LNCAP (cell line): ENCODE measurements around the gene CKLF.

Experiments used
- TF ChIP-seq, protein P1 (sequence below): fragments of 450-650 bp; IDR thresholded peaks from 2 replicates; pipeline ENCODE4 v1.5.1; 2017; ENCODE audit warnings: mild to moderate bottlenecking

The CKLF gene

DNA sequence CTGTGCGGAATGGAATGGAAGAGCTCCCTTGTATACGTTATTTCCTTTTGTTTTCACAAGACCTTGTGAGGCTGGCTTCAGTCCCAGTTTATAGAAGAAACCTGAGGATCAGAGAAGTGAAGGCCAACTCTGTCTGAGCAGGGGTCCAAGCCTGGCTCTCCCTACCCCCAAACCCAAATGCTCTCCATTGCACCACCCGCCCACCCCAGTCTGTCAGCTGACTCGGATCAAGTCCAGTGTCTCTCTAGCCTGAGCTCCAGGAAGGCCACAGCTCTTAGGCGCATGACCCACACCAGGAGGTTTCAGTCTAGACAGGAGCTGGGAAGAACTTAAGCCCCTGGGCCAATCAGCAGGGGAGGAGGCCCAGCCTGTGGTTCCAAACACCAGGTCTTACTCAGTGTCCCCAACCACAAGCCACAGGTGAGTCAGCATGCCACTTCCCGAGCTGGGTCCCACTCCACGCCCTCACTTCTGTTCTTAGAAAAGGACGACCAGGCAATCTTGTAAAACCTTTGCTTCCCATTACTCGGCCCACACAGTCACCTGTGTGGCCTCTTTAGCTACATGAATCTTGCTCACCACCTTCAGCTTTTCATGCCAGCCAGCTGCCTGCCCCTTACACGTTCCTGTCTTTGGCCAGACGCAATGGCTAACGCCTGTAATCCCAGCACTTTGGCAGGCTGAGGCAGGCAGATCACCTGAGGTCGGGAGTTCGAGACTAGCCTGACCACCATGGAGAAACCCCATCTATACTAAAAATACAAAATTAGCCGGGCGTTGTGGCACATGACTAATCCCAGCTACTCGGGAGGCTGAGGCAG, 30.2 kb upstream of the CKLF start:
- TF ChIP-seq, protein P1, sequence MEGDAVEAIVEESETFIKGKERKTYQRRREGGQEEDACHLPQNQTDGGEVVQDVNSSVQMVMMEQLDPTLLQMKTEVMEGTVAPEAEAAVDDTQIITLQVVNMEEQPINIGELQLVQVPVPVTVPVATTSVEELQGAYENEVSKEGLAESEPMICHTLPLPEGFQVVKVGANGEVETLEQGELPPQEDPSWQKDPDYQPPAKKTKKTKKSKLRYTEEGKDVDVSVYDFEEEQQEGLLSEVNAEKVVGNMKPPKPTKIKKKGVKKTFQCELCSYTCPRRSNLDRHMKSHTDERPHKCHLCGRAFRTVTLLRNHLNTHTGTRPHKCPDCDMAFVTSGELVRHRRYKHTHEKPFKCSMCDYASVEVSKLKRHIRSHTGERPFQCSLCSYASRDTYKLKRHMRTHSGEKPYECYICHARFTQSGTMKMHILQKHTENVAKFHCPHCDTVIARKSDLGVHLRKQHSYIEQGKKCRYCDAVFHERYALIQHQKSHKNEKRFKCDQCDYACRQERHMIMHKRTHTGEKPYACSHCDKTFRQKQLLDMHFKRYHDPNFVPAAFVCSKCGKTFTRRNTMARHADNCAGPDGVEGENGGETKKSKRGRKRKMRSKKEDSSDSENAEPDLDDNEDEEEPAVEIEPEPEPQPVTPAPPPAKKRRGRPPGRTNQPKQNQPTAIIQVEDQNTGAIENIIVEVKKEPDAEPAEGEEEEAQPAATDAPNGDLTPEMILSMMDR: no peak

- TF ChIP-seq, protein P1: no peak
Observed at GRCh38 chr16:66522816-66523590, 29.4 kb upstream of the CKLF start.

DNA sequence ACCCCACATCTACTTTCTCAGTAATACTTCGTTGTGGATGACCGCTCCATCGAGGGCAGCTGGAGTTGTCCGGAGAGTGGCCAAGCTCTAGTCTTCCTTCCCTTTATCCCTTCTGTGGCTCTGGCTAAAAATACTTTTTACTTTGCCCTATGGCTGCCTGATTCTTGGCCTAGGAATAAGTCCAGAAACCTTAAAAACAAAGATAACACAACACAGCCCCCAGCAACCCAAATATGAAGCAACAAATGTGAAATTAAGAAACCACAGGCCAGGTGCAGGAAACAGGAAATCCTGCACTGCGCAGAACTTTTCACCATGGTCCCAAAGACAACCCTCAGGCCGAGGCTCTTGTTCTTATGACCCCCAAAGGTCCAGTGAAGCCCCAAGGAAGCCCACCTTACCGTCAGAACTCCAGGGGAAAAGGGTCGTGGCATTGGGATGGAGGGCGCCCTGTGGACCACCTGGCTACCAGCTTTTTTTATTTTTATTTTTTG, 28.5 kb upstream of the CKLF start:
- TF ChIP-seq, protein P1: no peak

- TF ChIP-seq, protein P1: no peak
Observed at GRCh38 chr16:66524601-66525164, 27.7 kb upstream of the CKLF start.

- TF ChIP-seq, protein P1: no peak
Observed at GRCh38 chr16:66525396-66526180, 26.8 kb upstream of the CKLF start.

DNA sequence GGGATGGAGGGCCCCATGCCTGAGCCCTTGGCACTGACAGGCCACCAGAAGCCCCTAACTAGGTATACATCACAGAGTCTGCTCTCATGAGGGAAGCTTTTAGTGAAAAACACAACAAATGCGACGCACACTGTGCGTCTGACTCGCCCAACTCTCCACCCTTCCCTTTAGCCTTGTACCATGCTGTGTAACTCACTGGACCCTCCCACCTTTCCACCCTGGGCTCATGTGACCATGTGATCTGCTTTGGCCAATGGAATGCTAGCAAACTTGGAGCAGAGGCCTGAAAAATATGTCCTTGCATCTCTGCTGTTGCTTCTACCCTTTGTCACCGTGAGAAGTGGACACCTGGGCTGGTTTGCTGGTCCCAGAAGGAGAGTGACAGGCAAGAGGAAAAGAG, 24.1 kb upstream of the CKLF start:
- TF ChIP-seq, protein P1: no peak

- TF ChIP-seq, protein P1: no peak
Observed at GRCh38 chr16:66529475-66529874, 22.9 kb upstream of the CKLF start.
